ENCODE data around the gene GRXCR1. TPM values are rescaled to one million over a fixed set of nuclear protein-coding genes. Genes with fewer than 3 reads are reported as not detected.

The GRXCR1 gene
- total RNA-seq, 4 donors from 2014 or later = not detected

DNA sequence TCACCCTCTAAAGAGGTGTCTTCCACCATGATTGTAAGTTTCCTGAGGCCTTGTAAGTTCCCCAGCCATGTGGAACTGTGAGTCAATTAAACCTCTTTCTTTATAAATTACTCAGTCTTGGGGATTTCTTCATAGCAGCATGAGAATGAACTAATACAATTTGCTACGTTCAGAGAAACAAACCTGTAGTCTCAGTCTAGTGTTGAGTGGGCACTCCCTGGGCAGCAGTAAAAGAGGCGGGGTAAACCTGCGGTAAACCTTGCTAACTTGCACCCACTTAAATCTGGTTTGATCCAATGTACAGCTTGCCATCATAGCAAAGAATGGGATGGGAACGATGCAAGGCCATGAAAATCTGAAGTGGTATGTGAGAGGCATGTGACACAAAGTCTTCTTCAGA is 22.4 kb downstream of the GRXCR1 start:
- Histone ChIP-seq H3K27me3 (no peaks in the 10 kb centered on the region), H3K4me1 (no peaks in the 10 kb centered on the region), H3K36me3 (no peaks in the 10 kb centered on the region), H3K27ac (no peak overlapping the region), H3K9me3 (no peaks in the 10 kb centered on the region), H3K4me3 (no peak overlapping the region)
- ATAC-seq (no peak), DNase-seq (no peak)
- in situ Hi-C loops (cut with MboI; ENCODE audit: low sequenced_read_pairs in 4 of 4) = no loop called here
- TF ChIP-seq POLR2A (IDR thresholded peaks at IDR 0.05) = no peak
- TF ChIP-seq, protein P1, sequence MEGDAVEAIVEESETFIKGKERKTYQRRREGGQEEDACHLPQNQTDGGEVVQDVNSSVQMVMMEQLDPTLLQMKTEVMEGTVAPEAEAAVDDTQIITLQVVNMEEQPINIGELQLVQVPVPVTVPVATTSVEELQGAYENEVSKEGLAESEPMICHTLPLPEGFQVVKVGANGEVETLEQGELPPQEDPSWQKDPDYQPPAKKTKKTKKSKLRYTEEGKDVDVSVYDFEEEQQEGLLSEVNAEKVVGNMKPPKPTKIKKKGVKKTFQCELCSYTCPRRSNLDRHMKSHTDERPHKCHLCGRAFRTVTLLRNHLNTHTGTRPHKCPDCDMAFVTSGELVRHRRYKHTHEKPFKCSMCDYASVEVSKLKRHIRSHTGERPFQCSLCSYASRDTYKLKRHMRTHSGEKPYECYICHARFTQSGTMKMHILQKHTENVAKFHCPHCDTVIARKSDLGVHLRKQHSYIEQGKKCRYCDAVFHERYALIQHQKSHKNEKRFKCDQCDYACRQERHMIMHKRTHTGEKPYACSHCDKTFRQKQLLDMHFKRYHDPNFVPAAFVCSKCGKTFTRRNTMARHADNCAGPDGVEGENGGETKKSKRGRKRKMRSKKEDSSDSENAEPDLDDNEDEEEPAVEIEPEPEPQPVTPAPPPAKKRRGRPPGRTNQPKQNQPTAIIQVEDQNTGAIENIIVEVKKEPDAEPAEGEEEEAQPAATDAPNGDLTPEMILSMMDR (IDR thresholded peaks at IDR 0.05 in 4 of 5, conservative IDR thresholded peaks at IDR 0.05 in 1 of 5) = no peak
- intact Hi-C loops (cut with DNase I; ENCODE audit: low total_unique reads) = no loop called here

DNA sequence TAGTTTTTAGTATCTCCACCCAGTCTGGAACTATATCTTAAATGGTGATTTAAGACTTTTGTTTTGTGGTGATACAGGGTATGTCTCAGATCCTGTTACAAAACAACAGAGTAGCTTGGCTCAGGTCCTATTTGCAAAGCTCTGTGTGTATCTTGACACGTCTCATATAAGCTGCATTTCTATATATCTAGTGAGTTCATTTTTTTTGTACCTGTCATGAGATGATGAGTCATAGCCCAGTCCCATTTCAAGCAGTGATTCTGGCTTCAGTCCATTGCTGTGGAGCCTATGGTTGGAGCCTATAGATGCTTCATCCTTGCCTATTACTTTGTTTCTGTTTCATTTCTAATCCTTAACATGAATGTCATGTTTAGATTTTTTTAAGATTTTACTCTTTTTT is 23.0 kb downstream of the GRXCR1 start:
- DNase-seq = no peak
- H3K4me3 ChIP-seq = no peak overlapping the region
- H3K36me3 ChIP-seq = no peaks in the 10 kb centered on the region
- no peaks in the 10 kb centered on the region for H3K9me3 ChIP-seq
- TF ChIP-seq, protein P1 (IDR thresholded peaks at IDR 0.05 in 4 of 5, conservative IDR thresholded peaks at IDR 0.05 in 1 of 5) = no peak
- no peak for TF ChIP-seq POLR2A (IDR thresholded peaks at IDR 0.05)
- no peak for ATAC-seq
- H3K27me3 ChIP-seq = no peaks in the 10 kb centered on the region
- H3K27ac ChIP-seq = no peak overlapping the region
- in situ Hi-C loops (cut with MboI; ENCODE audit: low sequenced_read_pairs in 4 of 4) (no loop called here), intact Hi-C loops (cut with DNase I; ENCODE audit: low total_unique reads) (no loop called here)
- H3K4me1 ChIP-seq = no peaks in the 10 kb centered on the region

DNA sequence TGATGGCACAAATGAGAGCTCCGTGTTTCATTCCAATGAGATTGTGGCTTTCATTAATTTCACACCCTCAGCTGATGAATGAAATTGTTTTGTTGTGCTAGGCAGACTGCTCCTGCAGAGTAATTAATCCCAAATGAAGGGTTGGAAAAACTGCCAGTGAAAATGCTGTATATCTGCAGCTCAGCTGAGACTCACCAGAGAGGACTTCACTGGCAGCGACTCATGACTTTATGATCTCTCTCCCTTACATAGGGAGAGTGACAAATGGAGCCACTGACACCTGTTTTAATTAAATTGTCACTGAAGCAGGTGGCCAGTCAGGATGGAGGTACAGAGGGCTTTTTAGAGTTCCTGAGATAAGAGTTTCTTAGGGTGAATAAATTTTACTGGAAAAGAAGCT is 24.8 kb downstream of the GRXCR1 start:
- no peak for DNase-seq
- in situ Hi-C loops (cut with MboI; ENCODE audit: low sequenced_read_pairs in 4 of 4) = no loop called here
- intact Hi-C loops (cut with DNase I; ENCODE audit: low total_unique reads) = no loop called here

DNA sequence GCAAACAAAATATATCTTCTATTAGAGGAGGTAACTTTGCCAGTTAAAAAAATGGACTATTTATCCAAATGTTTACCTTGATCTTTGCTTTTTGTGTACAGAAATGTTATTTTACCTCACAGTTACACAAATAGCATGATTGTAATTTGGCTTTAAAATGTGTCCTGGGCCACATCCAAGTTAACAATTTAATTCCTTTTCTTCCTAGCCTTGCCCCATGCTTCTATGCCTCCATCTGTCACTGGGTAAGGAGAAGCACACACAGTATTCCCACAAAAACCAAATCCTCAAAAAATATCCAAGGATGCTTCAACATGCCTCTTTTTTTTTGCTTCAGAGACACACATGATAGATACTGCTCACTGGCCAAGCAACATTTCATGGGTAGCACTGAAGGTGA is 30.9 kb downstream of the GRXCR1 start:
- ATAC-seq = no peak
- H3K27me3 ChIP-seq = no peaks in the 10 kb centered on the region
- no peak overlapping the region for H3K4me3 ChIP-seq
- no peaks in the 10 kb centered on the region for H3K9me3 ChIP-seq
- no peaks in the 10 kb centered on the region for H3K36me3 ChIP-seq
- TF ChIP-seq, protein P1 (IDR thresholded peaks at IDR 0.05 in 4 of 5, conservative IDR thresholded peaks at IDR 0.05 in 1 of 5) = no peak
- no peak for TF ChIP-seq POLR2A (IDR thresholded peaks at IDR 0.05)
- in situ Hi-C loops (cut with MboI; ENCODE audit: low sequenced_read_pairs in 4 of 4) = no loop called here
- H3K27ac ChIP-seq = no peak overlapping the region
- no peak for DNase-seq
- H3K4me1 ChIP-seq = no peaks in the 10 kb centered on the region
- intact Hi-C loops (cut with DNase I; ENCODE audit: low total_unique reads) = no loop called here

More for the DNA sequence above, 24.8 kb downstream of the GRXCR1 start:
- no peak for ATAC-seq
- Histone ChIP-seq H3K27ac (no peak overlapping the region), H3K4me3 (no peak overlapping the region), H3K36me3 (no peaks in the 10 kb centered on the region), H3K9me3 (no peaks in the 10 kb centered on the region), H3K27me3 (no peaks in the 10 kb centered on the region), H3K4me1 (no peaks in the 10 kb centered on the region)
- TF ChIP-seq, protein P1 (IDR thresholded peaks at IDR 0.05 in 4 of 5, conservative IDR thresholded peaks at IDR 0.05 in 1 of 5) = no peak
- no peak for TF ChIP-seq POLR2A (IDR thresholded peaks at IDR 0.05)

DNA sequence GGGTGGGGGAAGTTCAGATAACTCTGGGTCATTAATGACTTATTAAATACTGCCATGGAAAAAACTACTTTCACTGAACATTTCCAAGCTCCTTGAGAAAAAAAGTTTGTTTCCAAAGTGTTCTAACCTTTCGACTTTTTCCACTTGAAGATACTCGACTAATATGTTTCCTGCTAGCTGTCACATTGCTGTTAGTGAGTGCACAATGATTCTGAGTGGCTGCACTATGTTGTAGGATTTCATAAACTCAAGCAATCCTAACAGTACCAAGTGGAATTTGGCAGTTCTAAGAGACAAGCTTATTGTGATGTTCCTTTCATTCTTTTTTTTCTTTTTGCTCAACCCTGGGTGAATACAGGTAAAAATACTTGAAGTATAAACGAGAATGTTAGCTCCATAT is 33.4 kb downstream of the GRXCR1 start:
- no peaks in the 10 kb centered on the region for H3K9me3 ChIP-seq

More for the DNA sequence above, 33.4 kb downstream of the GRXCR1 start:
- no peaks in the 10 kb centered on the region for H3K27me3 ChIP-seq
- DNase-seq (no peak), ATAC-seq (no peak)
- in situ Hi-C loops (cut with MboI; ENCODE audit: low sequenced_read_pairs in 4 of 4) = no loop called here
- TF ChIP-seq, protein P1 (IDR thresholded peaks at IDR 0.05 in 4 of 5, conservative IDR thresholded peaks at IDR 0.05 in 1 of 5) = no peak
- TF ChIP-seq POLR2A (IDR thresholded peaks at IDR 0.05) = no peak
- no peak overlapping the region for H3K4me3 ChIP-seq
- intact Hi-C loops (cut with DNase I; ENCODE audit: low total_unique reads) = no loop called here
- H3K4me1 ChIP-seq = no peaks in the 10 kb centered on the region
- no peak overlapping the region for H3K27ac ChIP-seq
- H3K36me3 ChIP-seq = no peaks in the 10 kb centered on the region
